ENCODE results near the gene LURAP1L. TPM values are rescaled to one million over a fixed set of nuclear protein-coding genes. Genes with fewer than 3 reads are reported as not detected.
A peak's percentile ranks its signal among the peaks of the same experiment; 100 is the strongest.

LURAP1L gene
- total RNA-seq, 1 donor from 2014 or later, result 21.3 TPM

- no peak for DNase-seq
Measured at GRCh38 chr9:12813533-12813932, 38.7 kb downstream of the LURAP1L start.

GRCh38 chr9:12813960-12814876 lies 39.4 kb downstream of the LURAP1L start:
- peak; percentile 96 for DNase-seq

GRCh38 chr9:12814877-12815237 lies 40.0 kb downstream of the LURAP1L start:
- DNase-seq, result no peak

GRCh38 chr9:12815888-12816287 lies 41.1 kb downstream of the LURAP1L start:
- no peak for DNase-seq

- DNase-seq, result no peak
Measured at GRCh38 chr9:12816656-12817101, 41.9 kb downstream of the LURAP1L start.

GRCh38 chr9:12817702-12818101 lies 42.9 kb downstream of the LURAP1L start:
- DNase-seq, result no peak

- DNase-seq, result peak; percentile 76
Measured at GRCh38 chr9:12818431-12819000, 43.7 kb downstream of the LURAP1L start.

- no peak for DNase-seq
Measured at GRCh38 chr9:12819436-12820185, 44.8 kb downstream of the LURAP1L start.

- DNase-seq, result no peak
Measured at GRCh38 chr9:12822111-12822510, 47.3 kb downstream of the LURAP1L start.

- DNase-seq, result peak; percentile 49
Measured at GRCh38 chr9:12826924-12827565, 52.2 kb downstream of the LURAP1L start.

- DNase-seq, result no peak
Measured at GRCh38 chr9:12833701-12834100, 58.9 kb downstream of the LURAP1L start.

- peak; percentile 7 for DNase-seq
Measured at GRCh38 chr9:12838546-12838945, 63.7 kb downstream of the LURAP1L start.

GRCh38 chr9:12843735-12844134 lies 68.9 kb downstream of the LURAP1L start:
- no peak for DNase-seq

GRCh38 chr9:12846035-12846434 lies 71.2 kb downstream of the LURAP1L start:
- peak; percentile 58 for DNase-seq

- no peak for DNase-seq
Measured at GRCh38 chr9:12847561-12847960, 72.7 kb downstream of the LURAP1L start.

GRCh38 chr9:12849486-12850003 lies 74.7 kb downstream of the LURAP1L start:
- DNase-seq, result peak; percentile 49

GRCh38 chr9:12851341-12852090 lies 76.7 kb downstream of the LURAP1L start:
- no peak for DNase-seq

GRCh38 chr9:12853051-12853450 lies 78.2 kb downstream of the LURAP1L start:
- no peak for DNase-seq

GRCh38 chr9:12854221-12854620 lies 79.4 kb downstream of the LURAP1L start:
- no peak for DNase-seq

GRCh38 chr9:12855066-12855465 lies 80.2 kb downstream of the LURAP1L start:
- no peak for DNase-seq

- DNase-seq, result no peak
Measured at GRCh38 chr9:12856603-12857002, 81.8 kb downstream of the LURAP1L start.
